Left cardiac atrium (tissue), 4 donors: ENCODE measurements around the gene LGALS14. TPM values are rescaled to one million over a fixed set of nuclear protein-coding genes. Genes with fewer than 3 reads are reported as not detected.

Experiments
- ATAC-seq, 2 donors: fragments of 200-7000 bp; cut with Tn5 transposase; one replicate each; pipeline ENCODE4 v1.9.1; 2020; ENCODE audit warnings: mild to moderate bottlenecking in 2 of 2, moderate library complexity in 2 of 2
- DNase-seq: peaks from one replicate; pipeline ENCODE4 v3.0.0-alpha.2; 2020
- intact Hi-C, 2 donors: fragments of 100-400 bp; cut with DNase I; formaldehyde crosslinking; loops; one replicate each; pipeline versions ENCODE4 v1.14.1 to v1.15.1; 2022 to 2023
- total RNA-seq, 2 donors: library from RNA; stranded (reverse); fragmentation: NEBNext Ultra II Directional; extraction: Animal tissue kit (Norgen Biotek cat#: 25700); gene quantifications; one replicate each; pipeline ENCODE4 v1.2.1, GENCODE V29; 2021
- donor health status: DM: no; HTN: yes; CAD: no.
- donor health status: DM: no; HTN: yes; CAD: no; lungs with severe emphysema.
- donor health status: DM: yes; HTN: yes; CAD: no.
- donor health status: Dilated cardiomyopathy.

LGALS14 gene
- total RNA-seq, 2 donors from 2014 or later, result not detected

DNA sequence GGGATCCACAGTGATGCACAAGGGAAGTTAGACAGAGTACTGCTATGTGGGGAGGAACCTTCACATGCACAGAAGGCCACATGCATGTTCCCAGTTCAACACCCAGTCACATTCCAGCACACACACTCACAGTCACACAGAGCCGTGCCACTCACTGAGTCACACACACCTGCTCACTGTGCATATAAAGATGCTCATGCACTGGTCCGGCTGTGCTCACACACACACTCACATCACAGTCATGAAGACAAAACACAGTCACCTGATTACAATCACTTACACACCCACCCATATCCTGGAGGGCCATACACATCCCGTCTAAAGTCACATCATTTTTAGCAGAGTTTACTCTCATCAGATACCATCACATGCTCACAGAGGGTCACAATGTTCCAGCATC lies 33.1 kb downstream of the LGALS14 start:
- ATAC-seq (no peak), DNase-seq (no peak)
- intact Hi-C loops, result no loop called here

DNA sequence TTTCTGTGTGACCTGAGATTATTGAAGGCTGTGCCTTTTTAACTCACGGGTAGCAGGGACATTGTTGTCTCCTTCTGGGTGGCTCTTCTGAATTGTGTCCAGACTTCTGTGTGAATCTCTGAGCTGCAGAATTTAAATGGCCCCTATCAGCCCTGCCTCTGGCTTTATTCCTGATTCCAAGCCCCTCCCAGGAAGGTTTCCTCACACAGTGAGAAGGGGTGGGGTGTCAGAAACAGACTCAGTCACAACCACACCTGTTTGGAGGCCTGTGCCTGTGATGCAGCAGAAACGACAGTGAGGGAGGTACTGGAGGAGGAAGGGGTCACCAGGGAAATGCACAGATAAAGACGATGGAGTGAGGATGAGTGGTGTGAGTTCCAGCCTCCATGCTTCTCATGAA lies 33.6 kb downstream of the LGALS14 start, which contains the start of gene CLC:
Gene CLC (minus strand): TSS at position 139 of the 400 bp plus-strand sequence. CDS start 77 bp downstream, at position 62.
- DNase-seq (no peak), ATAC-seq (no peak)
- intact Hi-C loops, result no loop called here

DNA sequence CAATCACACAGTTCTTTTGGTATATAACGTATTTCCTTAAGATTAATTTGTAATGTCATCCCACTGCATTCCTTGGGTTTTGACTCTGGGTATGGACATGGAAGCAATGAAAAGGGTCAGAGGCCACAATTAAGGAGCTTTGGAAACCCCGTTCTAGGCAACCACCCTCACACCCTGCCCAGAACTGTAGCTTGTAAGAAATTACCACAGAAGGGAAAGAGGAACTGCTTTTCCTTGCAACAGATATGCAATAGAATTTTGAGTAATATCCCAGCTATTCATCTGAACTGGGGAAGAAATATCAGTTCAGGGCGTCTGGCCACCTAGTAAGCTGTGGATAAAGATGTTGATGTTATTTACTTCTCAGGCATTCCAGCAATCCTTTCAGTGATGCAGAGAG lies 34.5 kb downstream of the LGALS14 start:
- intact Hi-C loops, result no loop called here
- ATAC-seq (no peak), DNase-seq (no peak)

DNA sequence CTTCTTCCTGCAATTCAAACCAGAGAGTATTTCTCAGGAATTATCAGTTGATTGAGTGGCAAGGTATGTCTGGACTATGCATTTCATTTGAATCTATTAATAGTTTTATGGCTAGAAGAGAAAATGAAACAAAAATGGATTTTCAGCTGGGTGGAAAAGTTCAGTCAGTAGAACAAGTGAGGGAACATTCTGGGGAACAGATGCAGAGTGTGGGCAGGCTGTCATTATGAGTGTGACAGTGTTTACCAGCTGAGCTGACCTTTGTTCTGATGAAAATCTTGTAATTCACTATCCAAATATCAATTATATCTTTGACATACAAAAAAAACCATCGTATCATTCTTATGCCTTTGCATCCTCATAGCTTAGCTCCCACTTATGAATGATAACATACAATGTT lies 36.1 kb downstream of the LGALS14 start:
- ATAC-seq (no peak), DNase-seq (no peak)
- intact Hi-C loops, result no loop called here

DNA sequence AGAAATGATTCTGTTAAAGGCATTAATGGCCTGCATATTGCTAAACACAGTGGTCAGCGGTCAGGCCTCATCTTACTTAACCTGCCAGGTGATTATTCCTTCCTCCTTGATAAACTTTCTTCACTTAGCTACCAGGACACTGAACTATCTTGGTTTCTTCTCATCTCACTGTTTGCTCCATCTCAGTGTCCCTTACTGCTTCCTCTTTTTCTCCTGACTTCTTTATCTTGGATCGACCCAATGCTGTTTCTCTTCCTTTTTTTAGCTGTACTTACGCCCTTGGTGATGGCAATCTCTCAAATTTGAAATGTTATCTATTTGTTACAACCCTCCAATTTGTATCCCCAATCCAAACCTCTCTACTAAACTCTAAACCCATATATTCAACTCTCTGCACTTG lies 41.4 kb downstream of the LGALS14 start:
- ATAC-seq, result no peak
- intact Hi-C loops, result no loop called here
- DNase-seq, result no peak

DNA sequence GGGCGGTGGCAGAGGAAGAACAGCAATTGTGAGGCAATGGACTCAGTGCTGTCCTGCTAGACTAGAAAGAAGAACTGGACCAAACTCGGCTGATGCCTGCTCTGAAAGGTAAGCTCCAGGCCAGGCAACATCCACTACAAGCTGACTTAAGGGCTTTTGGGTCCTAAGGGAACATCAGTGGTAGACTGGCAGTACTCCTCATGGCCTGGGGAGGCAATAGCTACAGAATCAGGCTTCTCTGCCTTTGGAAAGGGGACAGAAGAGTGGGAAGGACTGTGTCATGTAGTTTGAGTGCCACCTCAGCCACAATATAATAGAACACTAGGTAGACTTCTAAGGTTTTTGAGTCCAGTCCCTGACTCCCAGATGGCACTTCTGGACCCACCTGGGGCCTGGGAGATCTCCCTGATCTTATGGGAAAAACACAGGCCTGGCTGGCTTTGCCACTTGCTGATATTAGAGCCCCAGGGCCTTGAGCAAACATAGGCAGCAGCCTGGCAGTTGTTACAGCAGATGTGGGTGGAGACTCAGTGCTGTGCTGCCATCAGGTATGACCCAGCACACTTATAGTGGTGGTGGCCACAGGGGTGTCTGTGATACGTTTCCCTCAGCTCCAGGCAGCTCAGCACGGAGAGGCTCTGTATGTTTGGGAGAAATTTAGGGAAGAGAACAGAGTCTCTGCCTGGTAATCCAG lies 42.7 kb downstream of the LGALS14 start:
- intact Hi-C loops, result no loop called here
- no peak for ATAC-seq
- no peak for DNase-seq

DNA sequence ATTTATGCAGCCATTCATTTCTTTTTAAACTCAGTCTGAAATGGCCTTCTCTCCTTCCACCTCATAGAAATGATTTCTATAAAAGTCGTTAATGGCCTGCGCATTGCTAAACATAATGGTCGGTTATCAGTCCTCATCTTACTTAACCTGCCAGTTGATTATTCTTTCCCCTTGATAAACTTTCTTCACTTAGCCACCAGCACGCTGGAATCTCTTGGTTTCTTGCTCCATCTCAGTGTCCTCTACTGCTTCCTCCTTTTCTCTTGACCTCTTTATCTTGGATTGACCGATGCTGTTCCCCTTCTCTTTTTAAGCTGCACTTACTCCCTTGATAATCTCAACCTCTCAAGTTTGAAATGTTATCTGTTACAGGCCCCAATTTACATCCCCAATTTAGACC lies 45.7 kb downstream of the LGALS14 start:
- ATAC-seq (no peak), DNase-seq (no peak)
- intact Hi-C loops, result no loop called here

DNA sequence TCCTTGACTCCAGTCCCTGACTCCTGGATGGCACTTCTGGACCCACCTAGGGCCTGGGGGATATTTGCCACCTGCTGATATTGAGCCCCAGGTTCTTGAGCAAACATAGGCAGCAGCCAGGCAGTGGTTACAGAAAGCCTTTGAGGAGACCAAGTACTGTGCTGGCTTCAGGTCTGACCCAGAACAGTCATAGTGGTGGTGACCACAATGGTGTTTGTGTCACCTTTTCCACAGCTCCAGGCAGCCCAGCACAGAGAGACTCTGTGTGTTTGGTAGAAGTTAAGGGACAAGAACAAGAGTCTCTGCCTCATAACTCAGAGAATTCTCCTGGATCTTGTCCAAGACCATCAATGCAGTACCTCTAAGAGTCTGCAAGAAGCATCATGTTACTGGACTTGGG lies 48.1 kb downstream of the LGALS14 start:
- intact Hi-C loops, result no loop called here
- DNase-seq (no peak), ATAC-seq (no peak)

DNA sequence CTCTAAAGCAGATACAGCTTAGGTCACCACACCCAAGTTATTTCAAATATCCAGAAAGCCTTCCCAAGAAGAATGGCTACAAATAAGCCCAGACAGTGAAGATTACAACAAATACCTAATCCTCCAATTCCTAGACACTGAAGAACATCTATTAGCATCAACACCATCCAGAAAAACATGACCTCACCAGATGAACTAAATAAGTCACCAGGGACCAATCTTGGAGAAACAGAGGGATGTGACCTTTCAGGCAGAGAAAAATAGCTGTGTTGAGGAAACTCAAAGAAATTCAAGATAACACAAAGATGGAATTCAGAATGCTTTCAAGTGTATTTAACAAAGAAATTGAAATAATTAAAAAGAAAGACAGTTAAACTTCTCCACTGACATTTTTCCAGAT lies 48.5 kb downstream of the LGALS14 start:
- no peak for ATAC-seq
- intact Hi-C loops, result no loop called here
- DNase-seq, result no peak

DNA sequence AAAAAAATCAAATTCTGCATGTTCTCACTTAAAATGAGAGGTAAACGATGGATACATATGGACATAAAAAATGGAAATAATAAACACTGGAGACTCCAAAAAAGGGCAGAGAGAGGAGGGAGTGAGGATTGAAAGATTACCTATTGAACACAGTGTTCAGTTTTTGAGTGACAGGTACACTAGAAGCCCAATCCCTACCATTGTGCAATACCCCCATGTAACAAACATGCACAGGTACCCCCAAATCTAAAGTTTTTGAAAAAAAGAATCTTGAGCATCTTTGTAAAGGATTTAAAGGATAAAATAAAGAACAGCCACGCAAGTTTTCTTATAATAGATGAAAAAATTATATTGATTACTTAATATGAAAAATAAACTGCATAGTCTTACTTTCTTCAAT lies 50.3 kb downstream of the LGALS14 start:
- ATAC-seq (no peak), DNase-seq (no peak)
- intact Hi-C loops, result no loop called here

DNA sequence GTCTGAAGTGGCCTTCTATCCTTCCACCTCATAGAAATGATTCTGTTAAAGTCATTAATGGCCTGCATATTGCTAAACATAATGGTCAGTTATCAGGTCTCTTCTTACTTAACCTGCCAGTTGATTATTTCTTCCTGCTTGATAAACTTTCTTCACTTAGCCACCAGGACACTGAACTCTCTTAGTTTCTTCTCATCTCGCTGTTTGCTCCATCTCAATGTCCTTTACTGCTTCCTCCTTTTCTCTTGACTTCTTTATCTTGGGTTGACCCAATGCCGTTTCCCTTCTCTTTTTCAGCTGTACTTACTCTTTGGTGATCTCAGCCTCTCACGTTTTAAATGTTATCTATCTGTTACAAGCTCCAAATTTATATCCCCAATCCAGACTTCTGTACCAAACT lies 50.7 kb downstream of the LGALS14 start:
- intact Hi-C loops, result no loop called here

More for the DNA sequence above, 50.7 kb downstream of the LGALS14 start:
- ATAC-seq, result no peak
- no peak for DNase-seq

Other genes starting within 250 kb of the LGALS14 start
- 10 to 100 TPM; 60.3 to 71.2 TPM for gene TIMM50, start 223.6 kb upstream of the LGALS14 start, total RNA-seq
- gene DLL3, start 205.5 kb upstream of the LGALS14 start, total RNA-seq, result not detected
- not detected for gene SELENOV, start 189.3 kb upstream of the LGALS14 start, total RNA-seq
- 1 to 10 TPM; 2.3 to 2.4 TPM for gene EID2B, start 171.6 kb upstream of the LGALS14 start, total RNA-seq
- gene EID2, start 164.3 kb upstream of the LGALS14 start, total RNA-seq, result 10 to 100 TPM; 11.0 to 14.8 TPM
- not detected for gene LGALS13, start 102.0 kb upstream of the LGALS14 start, total RNA-seq
- gene LGALS16, start 48.6 kb upstream of the LGALS14 start, total RNA-seq, result not detected
- not detected for gene CLC, start 33.5 kb downstream of the LGALS14 start, total RNA-seq
- not detected for gene LEUTX, start 74.4 kb downstream of the LGALS14 start, total RNA-seq
- 10 to 100 TPM in 1 of 2 donors, 1 to 10 TPM in 1; 7.0 to 14.7 TPM for gene DYRK1B, start 129.7 kb downstream of the LGALS14 start, total RNA-seq
- gene FBL, start 141.9 kb downstream of the LGALS14 start, total RNA-seq, result 10 to 100 TPM; 67.7 to 87.7 TPM
- gene FCGBP, start 230.2 kb downstream of the LGALS14 start, total RNA-seq, result 10 to 100 TPM; 11.8 to 20.6 TPM